ENCODE measurements around the gene MBD6. TPM values are rescaled to one million over a fixed set of nuclear protein-coding genes. Genes with fewer than 3 reads are reported as not detected.

Gene MBD6
- total RNA-seq, 4 donors from 2014 or later: 5.5 to 20.3 (median 12.9) TPM

DNA sequence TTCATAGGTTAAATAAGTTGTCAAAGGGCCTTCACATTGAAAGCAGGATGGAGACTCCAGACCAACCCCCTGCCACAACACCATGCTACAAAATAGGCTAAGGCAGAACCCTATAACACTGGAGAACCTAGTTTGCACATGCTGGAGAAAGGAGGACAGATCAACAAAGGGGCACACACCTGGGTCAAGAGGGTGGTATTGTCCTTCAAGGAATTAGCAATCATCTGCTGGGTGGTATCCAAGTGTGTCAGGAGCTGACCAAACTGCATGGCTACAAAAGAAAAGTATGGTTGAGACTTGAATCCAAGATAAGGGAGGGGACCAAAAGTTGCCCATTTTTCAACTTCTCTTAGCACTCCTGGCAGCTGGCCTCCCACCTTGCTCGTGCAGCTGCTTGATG lies 9.2 kb downstream of the MBD6 start:
- peaks cover 2 to 86% of the 10 kb centered on the region in 2 donors for H3K36me3 ChIP-seq
- no peak overlapping the region for H3K4me3 ChIP-seq
- DNase-seq: no peak
- H3K27me3 ChIP-seq: no peaks in the 10 kb centered on the region
- no peak for ATAC-seq
- no peaks in the 10 kb centered on the region for H3K9me3 ChIP-seq
- intact Hi-C loops (cut with DNase I; ENCODE audit: low total_unique reads) (no loop called here), in situ Hi-C loops (cut with MboI; ENCODE audit: low sequenced_read_pairs in 4 of 4) (no loop called here)
- no peaks in the 10 kb centered on the region for H3K4me1 ChIP-seq
- TF ChIP-seq POLR2A (IDR thresholded peaks at IDR 0.05): no peak
- TF ChIP-seq, protein P1, sequence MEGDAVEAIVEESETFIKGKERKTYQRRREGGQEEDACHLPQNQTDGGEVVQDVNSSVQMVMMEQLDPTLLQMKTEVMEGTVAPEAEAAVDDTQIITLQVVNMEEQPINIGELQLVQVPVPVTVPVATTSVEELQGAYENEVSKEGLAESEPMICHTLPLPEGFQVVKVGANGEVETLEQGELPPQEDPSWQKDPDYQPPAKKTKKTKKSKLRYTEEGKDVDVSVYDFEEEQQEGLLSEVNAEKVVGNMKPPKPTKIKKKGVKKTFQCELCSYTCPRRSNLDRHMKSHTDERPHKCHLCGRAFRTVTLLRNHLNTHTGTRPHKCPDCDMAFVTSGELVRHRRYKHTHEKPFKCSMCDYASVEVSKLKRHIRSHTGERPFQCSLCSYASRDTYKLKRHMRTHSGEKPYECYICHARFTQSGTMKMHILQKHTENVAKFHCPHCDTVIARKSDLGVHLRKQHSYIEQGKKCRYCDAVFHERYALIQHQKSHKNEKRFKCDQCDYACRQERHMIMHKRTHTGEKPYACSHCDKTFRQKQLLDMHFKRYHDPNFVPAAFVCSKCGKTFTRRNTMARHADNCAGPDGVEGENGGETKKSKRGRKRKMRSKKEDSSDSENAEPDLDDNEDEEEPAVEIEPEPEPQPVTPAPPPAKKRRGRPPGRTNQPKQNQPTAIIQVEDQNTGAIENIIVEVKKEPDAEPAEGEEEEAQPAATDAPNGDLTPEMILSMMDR (IDR thresholded peaks at IDR 0.05 in 4 of 5, conservative IDR thresholded peaks at IDR 0.05 in 1 of 5): no peak
- no peak overlapping the region for H3K27ac ChIP-seq

GRCh38 chr12:57533108-57533507 lies 10.5 kb downstream of the MBD6 start:
- Histone ChIP-seq H3K27ac (no peak overlapping the region), H3K27me3 (no peaks in the 10 kb centered on the region), H3K9me3 (no peaks in the 10 kb centered on the region), H3K4me3 (no peak overlapping the region), H3K4me1 (no peaks in the 10 kb centered on the region), H3K36me3 (peaks cover 2 to 79% of the 10 kb centered on the region in 2 donors)
- in situ Hi-C loops (cut with MboI; ENCODE audit: low sequenced_read_pairs in 4 of 4) (no loop called here), intact Hi-C loops (cut with DNase I; ENCODE audit: low total_unique reads) (no loop called here)
- no peak for TF ChIP-seq POLR2A (IDR thresholded peaks at IDR 0.05)
- TF ChIP-seq, protein P1 (IDR thresholded peaks at IDR 0.05 in 4 of 5, conservative IDR thresholded peaks at IDR 0.05 in 1 of 5): no peak
- DNase-seq (no peak), ATAC-seq (no peak)

- Histone ChIP-seq H3K4me1 (no peaks in the 10 kb centered on the region), H3K27ac (no peak overlapping the region), H3K36me3 (peaks cover 2 to 79% of the 10 kb centered on the region in 2 donors), H3K4me3 (no peak overlapping the region), H3K27me3 (no peaks in the 10 kb centered on the region), H3K9me3 (no peaks in the 10 kb centered on the region)
- TF ChIP-seq, protein P1 (IDR thresholded peaks at IDR 0.05 in 4 of 5, conservative IDR thresholded peaks at IDR 0.05 in 1 of 5): no peak
- no peak for TF ChIP-seq POLR2A (IDR thresholded peaks at IDR 0.05)
- ATAC-seq (no peak), DNase-seq (no peak)
- intact Hi-C loops (cut with DNase I; ENCODE audit: low total_unique reads) (no loop called here), in situ Hi-C loops (cut with MboI; ENCODE audit: low sequenced_read_pairs in 4 of 4) (no loop called here)
These were observed 11.6 kb downstream of the MBD6 start for GRCh38 chr12:57534250-57534649.

DNA sequence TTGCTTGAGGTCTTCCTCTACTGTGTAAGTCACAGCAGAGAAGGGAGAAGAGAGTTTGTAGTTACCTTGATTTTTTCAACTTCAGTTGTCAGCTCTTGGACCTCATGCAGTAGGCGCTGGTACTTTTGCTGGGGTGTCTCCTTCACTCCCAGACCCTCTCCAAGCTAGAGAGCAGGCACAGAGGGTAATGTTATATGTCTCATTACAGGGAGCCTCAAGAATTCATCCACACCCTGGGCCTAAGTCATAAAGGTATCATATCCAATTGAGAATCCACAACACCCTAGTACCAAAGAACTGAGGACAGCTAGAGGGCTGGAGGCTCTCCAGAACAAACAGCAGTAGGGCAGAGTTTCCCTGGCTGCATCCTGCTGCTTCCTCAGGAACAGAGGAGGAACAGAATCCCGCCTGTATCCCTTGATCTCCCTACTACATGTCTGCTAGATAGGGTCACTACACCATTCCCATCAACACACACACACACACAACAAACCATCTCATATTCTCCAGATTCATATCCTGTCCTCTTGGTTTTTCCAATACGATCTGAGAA lies 12.4 kb downstream of the MBD6 start:
- DNase-seq (no peak), ATAC-seq (no peak)
- in situ Hi-C loops (cut with MboI; ENCODE audit: low sequenced_read_pairs in 4 of 4): no loop called here
- no peak overlapping the region for H3K27ac ChIP-seq
- H3K36me3 ChIP-seq: peaks cover 2 to 80% of the 10 kb centered on the region in 2 donors
- TF ChIP-seq POLR2A (IDR thresholded peaks at IDR 0.05): no peak
- no peaks in the 10 kb centered on the region for H3K9me3 ChIP-seq
- no peaks in the 10 kb centered on the region for H3K4me1 ChIP-seq
- no peaks in the 10 kb centered on the region for H3K27me3 ChIP-seq
- intact Hi-C loops (cut with DNase I; ENCODE audit: low total_unique reads): no loop called here
- H3K4me3 ChIP-seq: no peak overlapping the region

DNA sequence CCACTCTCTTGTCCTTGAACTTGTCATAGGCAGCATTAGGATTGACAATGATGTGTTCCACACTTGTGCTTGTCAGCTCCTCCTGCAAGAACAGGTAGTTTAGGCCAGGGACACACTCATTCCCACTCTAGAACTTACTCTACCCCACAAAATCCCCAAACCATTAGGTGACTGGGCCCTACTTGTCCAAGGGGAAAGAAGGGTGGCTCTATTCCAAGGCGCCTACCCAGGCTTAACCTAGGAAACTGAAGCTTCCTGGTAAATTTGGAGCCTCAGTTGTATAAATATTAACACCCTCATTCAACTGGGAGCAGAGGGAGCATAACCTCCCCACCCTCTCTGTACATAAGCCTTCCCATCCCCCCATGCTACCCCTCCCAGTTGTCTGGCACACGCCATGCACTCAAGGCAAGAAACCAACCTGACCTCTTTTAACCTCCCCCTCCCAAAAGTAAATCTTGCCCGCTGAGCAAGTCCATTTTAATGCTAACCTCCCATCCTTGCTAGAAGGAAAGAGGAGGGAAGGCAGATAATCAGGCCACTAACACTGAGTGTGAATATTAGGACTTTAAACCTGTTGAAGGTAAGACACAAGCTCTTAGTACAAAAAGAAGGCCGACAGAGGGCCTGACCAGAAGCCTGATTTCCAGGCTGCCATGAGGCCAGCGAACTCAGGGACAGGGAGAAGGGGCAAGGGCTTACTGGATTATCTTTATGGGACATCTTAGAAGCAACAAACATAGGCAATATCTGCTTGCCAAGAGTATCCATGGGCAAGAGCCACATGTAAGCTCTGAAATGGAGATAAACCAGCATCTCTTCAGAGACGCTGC lies 13.4 kb downstream of the MBD6 start:
- Histone ChIP-seq H3K27me3 (no peaks in the 10 kb centered on the region), H3K4me1 (no peaks in the 10 kb centered on the region), H3K4me3 (no peak overlapping the region), H3K27ac (no peak overlapping the region), H3K9me3 (no peaks in the 10 kb centered on the region), H3K36me3 (peaks cover 2 to 75% of the 10 kb centered on the region in 2 donors)
- intact Hi-C loops (cut with DNase I; ENCODE audit: low total_unique reads) (no loop called here), in situ Hi-C loops (cut with MboI; ENCODE audit: low sequenced_read_pairs in 4 of 4) (no loop called here)
- ATAC-seq (no peak), DNase-seq (no peak)
- TF ChIP-seq POLR2A (IDR thresholded peaks at IDR 0.05): no peak
- TF ChIP-seq, protein P1 (IDR thresholded peaks at IDR 0.05 in 4 of 5, conservative IDR thresholded peaks at IDR 0.05 in 1 of 5): no peak
